ENCODE measurements around the gene RAD54L. TPM values are rescaled to one million over a fixed set of nuclear protein-coding genes. Genes with fewer than 3 reads are reported as not detected.
"Not testable (repeated sequence)": the region's sequence is repeated elsewhere in the genome, so short reads cannot be mapped to it uniquely, and the experiment has no call there.

Gene RAD54L
- total and polyA plus RNA-seq, 10 of the 15 experiments (the other 5 are each of a cell fraction or from before 2014, with no cell fraction given): 12.9 to 54.2 (median 23.6) TPM

DNA sequence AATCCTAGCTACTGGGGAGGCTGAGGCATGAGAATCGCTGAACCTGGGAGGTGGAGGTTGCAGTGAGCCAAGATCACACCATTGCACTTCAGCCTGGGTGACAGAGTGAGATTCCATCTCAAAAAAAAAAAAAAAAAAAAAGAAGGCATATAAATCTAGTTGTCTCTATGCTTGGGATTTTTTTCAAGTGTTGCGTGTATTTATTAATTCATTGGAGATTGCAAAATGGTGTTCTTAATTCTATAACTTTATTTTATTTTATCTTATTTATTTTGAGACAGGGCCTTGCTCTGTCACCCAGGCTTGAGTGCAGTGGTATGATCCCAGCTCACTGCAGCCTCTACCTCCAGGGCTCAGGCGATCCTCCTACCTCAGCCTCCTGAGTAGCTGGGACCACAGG, 16.3 kb upstream of the RAD54L start:
- 95% methylated on average over 3 of the region's 3 CpGs for WGBS (ENCODE audit: insufficient coverage, insufficient replicate concordance, low lambda C conversion rate, missing lambda C conversion rate)
- H3K4me1 ChIP-seq (ENCODE audit: control insufficient read depth, insufficient read depth, low read length); H4K20me1 ChIP-seq (ENCODE audit: control insufficient read depth, insufficient read depth); H3K36me3 ChIP-seq (ENCODE audit: control insufficient read depth in 2 of 2, insufficient read depth in 2 of 2, low read length in 1 of 2); intact Hi-C loops (cut with micrococcal nuclease; ENCODE audit: unreplicated experiment); H3K27ac ChIP-seq (ENCODE audit: control insufficient read depth, insufficient read depth); H3K4me3 ChIP-seq; H3K9me3 ChIP-seq (replicated peaks; ENCODE audit: control insufficient read depth, insufficient read depth, low read length); DNase-seq (ENCODE audit: low read depth, low spot score); H3K79me2 ChIP-seq (ENCODE audit: control insufficient read depth, insufficient read depth, low read length); BruUV-seq (replicated peaks); H3K27me3 ChIP-seq (replicated peaks in 1 of 2; ENCODE audit: control insufficient read depth in 2 of 2, insufficient read depth in 2 of 2, low read length in 1 of 2); in situ Hi-C loops (cut with MboI); H3K9ac ChIP-seq (ENCODE audit: control insufficient read depth, insufficient read depth, low read length); FAIRE-seq; ATAC-seq; H2AFZ ChIP-seq (ENCODE audit: control insufficient read depth, low read depth, low read length); H3K4me2 ChIP-seq (ENCODE audit: control insufficient read depth, insufficient read depth): not testable (repeated sequence)
- ChIA-PET SMC1A (ENCODE audit: uncharacterized antibody, unreplicated experiment) (interaction anchor here (0.6 to 2.3 kb wide), 3 partner anchors 8 to 247 kb away, joined by 3 to 10 read pairs (median 3); no protein-coding TSS in a partner anchor), POLR2A (interaction anchor here (0.7 kb wide), 1 partner anchor 9 kb away, joined by 4 read pairs; no protein-coding TSS in a partner anchor), CTCF (interaction anchor here (1.2 to 2.5 kb wide), 4 partner anchors 7 to 16 kb away, joined by 4 to 22 read pairs (median 6); partner anchors contain the start of gene RAD54L), RAD21 (ENCODE audit: unreplicated experiment) (interaction anchor here (1.0 to 2.4 kb wide), 2 partner anchors 8 to 10 kb away, joined by 4 to 7 read pairs; no protein-coding TSS in a partner anchor)

DNA sequence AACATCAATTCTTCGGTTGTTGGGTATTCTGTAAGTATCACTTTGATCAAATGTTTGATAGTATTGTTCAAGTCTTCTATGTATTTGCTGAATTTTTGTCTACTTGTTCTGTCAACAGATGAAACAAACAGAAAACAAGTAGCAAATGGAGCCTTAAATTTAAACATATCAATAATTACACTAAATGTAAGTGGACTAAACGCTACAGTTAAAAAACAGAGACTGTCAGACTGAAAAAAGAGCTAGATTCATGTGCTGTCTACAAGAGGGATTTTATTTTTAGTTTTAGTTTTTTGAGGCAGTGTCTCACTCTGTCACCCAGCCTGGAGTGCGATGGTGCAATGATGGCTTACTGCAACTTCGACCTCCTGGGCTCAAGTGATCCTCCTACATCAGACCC, 10.7 kb upstream of the RAD54L start:
- Histone ChIP-seq H3K9ac (ENCODE audit: control insufficient read depth, insufficient read depth, low read length) (no peak overlapping the region), H3K9me3 (replicated peaks; ENCODE audit: control insufficient read depth, insufficient read depth, low read length) (peaks cover 4% of the 10 kb centered on the region; the same call in 1 of the 3 replicates), H3K27ac (ENCODE audit: control insufficient read depth, insufficient read depth) (no peak overlapping the region), H2AFZ (ENCODE audit: control insufficient read depth, low read depth, low read length) (no peak overlapping the region), H3K4me2 (ENCODE audit: control insufficient read depth, insufficient read depth) (no peak overlapping the region), H4K20me1 (ENCODE audit: control insufficient read depth, insufficient read depth) (no peaks in the 10 kb centered on the region), H3K79me2 (ENCODE audit: control insufficient read depth, insufficient read depth, low read length) (no peaks in the 10 kb centered on the region), H3K4me3 (no peak overlapping the region), H3K4me1 (ENCODE audit: control insufficient read depth, insufficient read depth, low read length) (no peaks in the 10 kb centered on the region), H3K27me3 (replicated peaks in 1 of 2; ENCODE audit: control insufficient read depth in 2 of 2, insufficient read depth in 2 of 2, low read length in 1 of 2) (no peaks in the 10 kb centered on the region), H3K36me3 (ENCODE audit: control insufficient read depth in 2 of 2, insufficient read depth in 2 of 2, low read length in 1 of 2) (no peaks in the 10 kb centered on the region)
- RAD21 ChIA-PET (ENCODE audit: unreplicated experiment): interaction anchor here (0.6 kb wide), 1 partner anchor 25 kb away, joined by 3 read pairs; no protein-coding TSS in a partner anchor
- intact Hi-C loops (cut with micrococcal nuclease; ENCODE audit: unreplicated experiment): no loop called here
- FAIRE-seq (no peak), ATAC-seq (no peak), DNase-seq (ENCODE audit: low read depth, low spot score) (no peak)
- WGBS (ENCODE audit: insufficient coverage, insufficient replicate concordance, low lambda C conversion rate, missing lambda C conversion rate): 51% methylated on average over 4 of the region's 4 CpGs
- BruUV-seq (replicated peaks): no TSS peak
- CTCF ChIA-PET: interaction anchor here (0.6 to 1.1 kb wide), 2 partner anchors 8 to 15 kb away, joined by 3 to 5 read pairs; no protein-coding TSS in a partner anchor
- in situ Hi-C loops (cut with MboI): no loop called here
- SMC1A ChIA-PET (ENCODE audit: uncharacterized antibody, unreplicated experiment): no interaction called here
- POLR2A ChIA-PET: no interaction called here
- no peak for TF ChIP-seq WRNIP1 (IDR thresholded peaks at IDR 0.05; ENCODE audit: borderline replicate concordance, low read depth, low read length)
- TF ChIP-seq IRF4 (IDR thresholded peaks at IDR 0.05; ENCODE audit: low read depth, low read length): no peak
- TF ChIP-seq ZZZ3 (IDR thresholded peaks at IDR 0.05; ENCODE audit: control insufficient read depth, insufficient read length, low read depth): no peak
- TF ChIP-seq LARP7 (IDR thresholded peaks at IDR 0.05): no peak
- TF ChIP-seq, protein P1, sequence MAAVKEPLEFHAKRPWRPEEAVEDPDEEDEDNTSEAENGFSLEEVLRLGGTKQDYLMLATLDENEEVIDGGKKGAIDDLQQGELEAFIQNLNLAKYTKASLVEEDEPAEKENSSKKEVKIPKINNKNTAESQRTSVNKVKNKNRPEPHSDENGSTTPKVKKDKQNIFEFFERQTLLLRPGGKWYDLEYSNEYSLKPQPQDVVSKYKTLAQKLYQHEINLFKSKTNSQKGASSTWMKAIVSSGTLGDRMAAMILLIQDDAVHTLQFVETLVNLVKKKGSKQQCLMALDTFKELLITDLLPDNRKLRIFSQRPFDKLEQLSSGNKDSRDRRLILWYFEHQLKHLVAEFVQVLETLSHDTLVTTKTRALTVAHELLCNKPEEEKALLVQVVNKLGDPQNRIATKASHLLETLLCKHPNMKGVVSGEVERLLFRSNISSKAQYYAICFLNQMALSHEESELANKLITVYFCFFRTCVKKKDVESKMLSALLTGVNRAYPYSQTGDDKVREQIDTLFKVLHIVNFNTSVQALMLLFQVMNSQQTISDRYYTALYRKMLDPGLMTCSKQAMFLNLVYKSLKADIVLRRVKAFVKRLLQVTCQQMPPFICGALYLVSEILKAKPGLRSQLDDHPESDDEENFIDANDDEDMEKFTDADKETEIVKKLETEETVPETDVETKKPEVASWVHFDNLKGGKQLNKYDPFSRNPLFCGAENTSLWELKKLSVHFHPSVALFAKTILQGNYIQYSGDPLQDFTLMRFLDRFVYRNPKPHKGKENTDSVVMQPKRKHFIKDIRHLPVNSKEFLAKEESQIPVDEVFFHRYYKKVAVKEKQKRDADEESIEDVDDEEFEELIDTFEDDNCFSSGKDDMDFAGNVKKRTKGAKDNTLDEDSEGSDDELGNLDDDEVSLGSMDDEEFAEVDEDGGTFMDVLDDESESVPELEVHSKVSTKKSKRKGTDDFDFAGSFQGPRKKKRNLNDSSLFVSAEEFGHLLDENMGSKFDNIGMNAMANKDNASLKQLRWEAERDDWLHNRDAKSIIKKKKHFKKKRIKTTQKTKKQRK (IDR thresholded peaks at IDR 0.05; ENCODE audit: low read depth, low read length): no peak
- no peak for TF ChIP-seq CEBPB (IDR thresholded peaks at IDR 0.05; ENCODE audit: borderline replicate concordance in 1 of 2, low read depth in 2 of 2, low read length in 2 of 2)
- no peak for TF ChIP-seq STAT3 (IDR thresholded peaks at IDR 0.05; ENCODE audit: low read depth, low read length)
- TF ChIP-seq HDAC6 (IDR thresholded peaks at IDR 0.05; ENCODE audit: unreplicated experiment): no peak
- no peak for TF ChIP-seq BMI1 (IDR thresholded peaks at IDR 0.05; ENCODE audit: borderline replicate concordance)
- TF ChIP-seq JUNB (IDR thresholded peaks at IDR 0.05): no peak
- no peak for TF ChIP-seq TAF1 (IDR thresholded peaks at IDR 0.05; ENCODE audit: borderline replicate concordance, low read depth, low read length)
- no peak for TF ChIP-seq MEF2A (IDR thresholded peaks at IDR 0.05; ENCODE audit: insufficient read depth, low read depth, low read length)
- no peak for TF ChIP-seq EZH2 (IDR thresholded peaks at IDR 0.05; ENCODE audit: borderline replicate concordance, control insufficient read depth, low read depth, low read length)
- no peak for TF ChIP-seq CREB1 (IDR thresholded peaks at IDR 0.05; ENCODE audit: low read depth)
- TF ChIP-seq NRF1 (conservative IDR thresholded peaks at IDR 0.05; ENCODE audit: low read depth, low read length): no peak

All from GM12878 (cell line).